HEK293 (cell line): ENCODE results near the gene FKBP10.

Experiments used
- BCL11A ChIP-seq: fragments of 450-650 bp; formaldehyde crosslinking; IDR thresholded peaks from 2 replicates; pipeline ENCODE4 v1.5.1; 2016; ENCODE audit warnings: low read depth, missing biosample characterization, missing genetic modification characterization
- EGR2 ChIP-seq: fragments of 450-650 bp; formaldehyde crosslinking; IDR thresholded peaks from 2 replicates; pipeline ENCODE4 v1.5.1; 2016; ENCODE audit warnings: low read depth, missing biosample characterization, missing genetic modification characterization
- INSM2 ChIP-seq: fragments of 450-650 bp; formaldehyde crosslinking; IDR thresholded peaks from 2 replicates; pipeline ENCODE4 v1.5.1; 2016; ENCODE audit warnings: missing biosample characterization, missing genetic modification characterization
- KLF10 ChIP-seq: fragments of 450-650 bp; IDR thresholded peaks from 2 replicates; pipeline ENCODE4 v1.5.1; 2018; ENCODE audit warnings: missing biosample characterization, mild to moderate bottlenecking, missing genetic modification characterization
- TRIM28 ChIP-seq: IDR thresholded peaks from 2 replicates; pipeline ENCODE4 v1.6.1; 2011; ENCODE audit warnings: low read length, control low read depth, borderline replicate concordance
- YY1 ChIP-seq: fragments of 450-650 bp; formaldehyde crosslinking; IDR thresholded peaks from 2 replicates; pipeline ENCODE4 v1.5.1; 2018; ENCODE audit warnings: missing biosample characterization, missing genetic modification characterization
- ZEB2 ChIP-seq: fragments of 450-650 bp; formaldehyde crosslinking; IDR thresholded peaks from 2 replicates; pipeline ENCODE4 v1.5.1; 2016; ENCODE audit warnings: missing biosample characterization, missing genetic modification characterization
- ZFP69B ChIP-seq: fragments of 450-650 bp; formaldehyde crosslinking; IDR thresholded peaks from 2 replicates; pipeline ENCODE4 v1.5.1; 2016; ENCODE audit warnings: missing biosample characterization, missing genetic modification characterization
- ZNF121 ChIP-seq: fragments of 450-650 bp; formaldehyde crosslinking; IDR thresholded peaks from 2 replicates; pipeline ENCODE4 v1.5.1; 2016; ENCODE audit warnings: missing biosample characterization, missing genetic modification characterization
- ZNF169 ChIP-seq: fragments of 450-650 bp; formaldehyde crosslinking; IDR thresholded peaks from 2 replicates; pipeline ENCODE4 v1.5.1; 2016; ENCODE audit warnings: missing biosample characterization, missing genetic modification characterization
- ZNF211 ChIP-seq: fragments of 450-650 bp; formaldehyde crosslinking; IDR thresholded peaks from 2 replicates; pipeline ENCODE4 v1.5.1; 2016; ENCODE audit warnings: low read depth, missing biosample characterization, missing genetic modification characterization
- ZNF221 ChIP-seq: fragments of 450-650 bp; formaldehyde crosslinking; IDR thresholded peaks from 2 replicates; pipeline ENCODE4 v1.5.1; 2017; ENCODE audit warnings: missing biosample characterization, missing genetic modification characterization, borderline replicate concordance
- ZNF37A ChIP-seq: fragments of 450-650 bp; IDR thresholded peaks from 2 replicates; pipeline ENCODE4 v1.5.1; 2018; ENCODE audit warnings: missing biosample characterization, missing genetic modification characterization
- ZNF394 ChIP-seq: fragments of 450-650 bp; formaldehyde crosslinking; IDR thresholded peaks from 2 replicates; pipeline ENCODE4 v1.5.1; 2016; ENCODE audit warnings: missing biosample characterization, missing genetic modification characterization, mild to moderate bottlenecking, moderate library complexity, borderline replicate concordance
- ZNF423 ChIP-seq: fragments of 450-650 bp; formaldehyde crosslinking; IDR thresholded peaks from 2 replicates; pipeline ENCODE4 v1.5.1; 2016; ENCODE audit warnings: missing biosample characterization, missing genetic modification characterization
- ZNF514 ChIP-seq: fragments of 450-650 bp; formaldehyde crosslinking; IDR thresholded peaks from 2 replicates; pipeline ENCODE4 v1.5.1; 2016; ENCODE audit warnings: missing biosample characterization, missing genetic modification characterization
- ZNF521 ChIP-seq: fragments of 450-650 bp; formaldehyde crosslinking; IDR thresholded peaks from 2 replicates; pipeline ENCODE4 v1.5.1; 2017; ENCODE audit warnings: missing biosample characterization, mild to moderate bottlenecking, missing genetic modification characterization
- ZNF560 ChIP-seq: fragments of 450-650 bp; formaldehyde crosslinking; IDR thresholded peaks from 2 replicates; pipeline ENCODE4 v1.5.1; 2017; ENCODE audit warnings: missing biosample characterization, missing genetic modification characterization, borderline replicate concordance
- ZNF621 ChIP-seq: fragments of 450-650 bp; formaldehyde crosslinking; IDR thresholded peaks from 2 replicates; pipeline ENCODE4 v1.5.1; 2017; ENCODE audit warnings: missing biosample characterization, missing genetic modification characterization
- ZNF660 ChIP-seq: fragments of 450-650 bp; IDR thresholded peaks from 2 replicates; pipeline ENCODE4 v1.5.1; 2018; ENCODE audit warnings: missing biosample characterization, mild to moderate bottlenecking, missing genetic modification characterization
- ZNF692 ChIP-seq: fragments of 450-650 bp; formaldehyde crosslinking; IDR thresholded peaks from 2 replicates; pipeline ENCODE4 v1.5.1; 2016; ENCODE audit warnings: missing biosample characterization, missing genetic modification characterization
- ZNF791 ChIP-seq: fragments of 450-650 bp; formaldehyde crosslinking; IDR thresholded peaks from 2 replicates; pipeline ENCODE4 v1.5.1; 2016; ENCODE audit warnings: missing biosample characterization, missing genetic modification characterization
- ZSCAN23 ChIP-seq: fragments of 450-650 bp; formaldehyde crosslinking; IDR thresholded peaks from 2 replicates; pipeline ENCODE4 v1.5.1; 2016; ENCODE audit warnings: missing biosample characterization, missing genetic modification characterization
- TF ChIP-seq, protein P1 (sequence below): fragments of 450-650 bp; formaldehyde crosslinking; IDR thresholded peaks from 2 replicates; pipeline ENCODE4 v1.5.1; 2016; ENCODE audit warnings: missing biosample characterization, missing genetic modification characterization
- TF ChIP-seq, protein P2 (sequence below): fragments of 450-650 bp; IDR thresholded peaks from 2 replicates; pipeline ENCODE4 v1.5.1; 2018; ENCODE audit warnings: missing biosample characterization, missing genetic modification characterization
- TF ChIP-seq, protein P3 (sequence below): fragments of 450-650 bp; formaldehyde crosslinking; IDR thresholded peaks from 2 replicates; pipeline ENCODE4 v1.5.1; 2016; ENCODE audit warnings: missing biosample characterization, missing genetic modification characterization
- TF ChIP-seq, protein P4 (sequence below): fragments of 450-650 bp; formaldehyde crosslinking; conservative IDR thresholded peaks from 2 replicates; pipeline ENCODE4 v1.5.1; 2016; ENCODE audit warnings: low read depth, missing biosample characterization, missing genetic modification characterization
- TF ChIP-seq, protein P5 (sequence below): fragments of 450-650 bp; formaldehyde crosslinking; IDR thresholded peaks from 2 replicates; pipeline ENCODE4 v1.5.1; 2016; ENCODE audit warnings: missing biosample characterization, missing genetic modification characterization

Gene FKBP10

DNA sequence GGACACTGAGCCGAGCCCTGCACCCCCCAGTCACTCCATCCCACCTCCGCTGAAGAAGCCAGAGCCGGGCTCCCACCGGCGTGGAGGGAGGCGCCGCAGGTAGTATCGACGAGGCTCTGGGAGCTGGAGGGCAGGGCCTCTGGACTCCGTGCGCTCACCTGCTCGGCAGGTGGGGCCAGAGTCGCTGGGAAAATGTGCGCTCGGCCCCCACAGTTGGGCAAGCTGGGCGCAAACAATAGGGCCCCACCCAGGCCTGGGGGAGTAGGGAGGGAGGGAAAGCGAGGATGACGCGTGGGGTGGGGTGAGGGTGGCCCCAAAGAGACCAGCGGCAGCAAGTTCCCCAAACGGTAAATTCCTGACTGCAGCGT is 27.0 kb upstream of the FKBP10 start (continued):
- TF ChIP-seq ZNF560 (tag by site-specific recombination) (no peak), ZEB2 (tag by site-specific recombination) (peak; percentile 57), ZNF394 (tag by site-specific recombination) (no peak), ZNF221 (tag by site-specific recombination) (no peak), ZSCAN23 (tag by site-specific recombination) (no peak), ZNF211 (tag by site-specific recombination) (no peak), ZNF521 (tag by site-specific recombination) (no peak), ZNF660 (no peak), ZNF121 (tag by site-specific recombination) (no peak), ZFP69B (tag by site-specific recombination) (peak; percentile 74), ZNF423 (no peak), ZNF692 (tag by site-specific recombination) (peak; percentile 60; the same call in 1 of the 2 replicates), ZNF514 (tag by site-specific recombination) (no peak), ZNF37A (tag by site-specific recombination) (no peak), KLF10 (tag by site-specific recombination) (no peak), BCL11A (tag by site-specific recombination) (peak; percentile 10; the same call in 1 of the 2 replicates), INSM2 (tag by site-specific recombination) (peak; percentile 31; the same call in 1 of the 2 replicates), ZNF169 (tag by site-specific recombination) (no peak), ZNF791 (tag by site-specific recombination) (no peak), ZNF621 (tag by site-specific recombination) (no peak), TRIM28 (no peak), EGR2 (peak; percentile 39), YY1 (no peak)
- TF ChIP-seq, protein P1, sequence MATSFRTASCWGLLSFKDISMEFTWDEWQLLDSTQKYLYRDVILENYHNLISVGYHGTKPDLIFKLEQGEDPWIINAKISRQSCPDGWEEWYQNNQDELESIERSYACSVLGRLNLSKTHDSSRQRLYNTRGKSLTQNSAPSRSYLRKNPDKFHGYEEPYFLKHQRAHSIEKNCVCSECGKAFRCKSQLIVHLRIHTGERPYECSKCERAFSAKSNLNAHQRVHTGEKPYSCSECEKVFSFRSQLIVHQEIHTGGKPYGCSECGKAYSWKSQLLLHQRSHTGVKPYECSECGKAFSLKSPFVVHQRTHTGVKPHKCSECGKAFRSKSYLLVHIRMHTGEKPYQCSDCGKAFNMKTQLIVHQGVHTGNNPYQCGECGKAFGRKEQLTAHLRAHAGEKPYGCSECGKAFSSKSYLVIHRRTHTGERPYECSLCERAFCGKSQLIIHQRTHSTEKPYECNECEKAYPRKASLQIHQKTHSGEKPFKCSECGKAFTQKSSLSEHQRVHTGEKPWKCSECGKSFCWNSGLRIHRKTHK (tag by site-specific recombination), result no peak
- TF ChIP-seq, protein P2, sequence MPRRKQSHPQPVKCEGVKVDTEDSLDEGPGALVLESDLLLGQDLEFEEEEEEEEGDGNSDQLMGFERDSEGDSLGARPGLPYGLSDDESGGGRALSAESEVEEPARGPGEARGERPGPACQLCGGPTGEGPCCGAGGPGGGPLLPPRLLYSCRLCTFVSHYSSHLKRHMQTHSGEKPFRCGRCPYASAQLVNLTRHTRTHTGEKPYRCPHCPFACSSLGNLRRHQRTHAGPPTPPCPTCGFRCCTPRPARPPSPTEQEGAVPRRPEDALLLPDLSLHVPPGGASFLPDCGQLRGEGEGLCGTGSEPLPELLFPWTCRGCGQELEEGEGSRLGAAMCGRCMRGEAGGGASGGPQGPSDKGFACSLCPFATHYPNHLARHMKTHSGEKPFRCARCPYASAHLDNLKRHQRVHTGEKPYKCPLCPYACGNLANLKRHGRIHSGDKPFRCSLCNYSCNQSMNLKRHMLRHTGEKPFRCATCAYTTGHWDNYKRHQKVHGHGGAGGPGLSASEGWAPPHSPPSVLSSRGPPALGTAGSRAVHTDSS (tag by site-specific recombination), result no peak
- TF ChIP-seq, protein P3, sequence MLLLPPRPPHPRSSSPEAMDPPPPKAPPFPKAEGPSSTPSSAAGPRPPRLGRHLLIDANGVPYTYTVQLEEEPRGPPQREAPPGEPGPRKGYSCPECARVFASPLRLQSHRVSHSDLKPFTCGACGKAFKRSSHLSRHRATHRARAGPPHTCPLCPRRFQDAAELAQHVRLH (tag by site-specific recombination), result no peak
- TF ChIP-seq, protein P4, sequence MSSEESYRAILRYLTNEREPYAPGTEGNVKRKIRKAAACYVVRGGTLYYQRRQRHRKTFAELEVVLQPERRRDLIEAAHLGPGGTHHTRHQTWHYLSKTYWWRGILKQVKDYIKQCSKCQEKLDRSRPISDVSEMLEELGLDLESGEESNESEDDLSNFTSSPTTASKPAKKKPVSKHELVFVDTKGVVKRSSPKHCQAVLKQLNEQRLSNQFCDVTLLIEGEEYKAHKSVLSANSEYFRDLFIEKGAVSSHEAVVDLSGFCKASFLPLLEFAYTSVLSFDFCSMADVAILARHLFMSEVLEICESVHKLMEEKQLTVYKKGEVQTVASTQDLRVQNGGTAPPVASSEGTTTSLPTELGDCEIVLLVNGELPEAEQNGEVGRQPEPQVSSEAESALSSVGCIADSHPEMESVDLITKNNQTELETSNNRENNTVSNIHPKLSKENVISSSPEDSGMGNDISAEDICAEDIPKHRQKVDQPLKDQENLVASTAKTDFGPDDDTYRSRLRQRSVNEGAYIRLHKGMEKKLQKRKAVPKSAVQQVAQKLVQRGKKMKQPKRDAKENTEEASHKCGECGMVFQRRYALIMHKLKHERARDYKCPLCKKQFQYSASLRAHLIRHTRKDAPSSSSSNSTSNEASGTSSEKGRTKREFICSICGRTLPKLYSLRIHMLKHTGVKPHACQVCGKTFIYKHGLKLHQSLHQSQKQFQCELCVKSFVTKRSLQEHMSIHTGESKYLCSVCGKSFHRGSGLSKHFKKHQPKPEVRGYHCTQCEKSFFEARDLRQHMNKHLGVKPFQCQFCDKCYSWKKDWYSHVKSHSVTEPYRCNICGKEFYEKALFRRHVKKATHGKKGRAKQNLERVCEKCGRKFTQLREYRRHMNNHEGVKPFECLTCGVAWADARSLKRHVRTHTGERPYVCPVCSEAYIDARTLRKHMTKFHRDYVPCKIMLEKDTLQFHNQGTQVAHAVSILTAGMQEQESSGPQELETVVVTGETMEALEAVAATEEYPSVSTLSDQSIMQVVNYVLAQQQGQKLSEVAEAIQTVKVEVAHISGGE (tag by site-specific recombination), result no peak
- TF ChIP-seq, protein P5, sequence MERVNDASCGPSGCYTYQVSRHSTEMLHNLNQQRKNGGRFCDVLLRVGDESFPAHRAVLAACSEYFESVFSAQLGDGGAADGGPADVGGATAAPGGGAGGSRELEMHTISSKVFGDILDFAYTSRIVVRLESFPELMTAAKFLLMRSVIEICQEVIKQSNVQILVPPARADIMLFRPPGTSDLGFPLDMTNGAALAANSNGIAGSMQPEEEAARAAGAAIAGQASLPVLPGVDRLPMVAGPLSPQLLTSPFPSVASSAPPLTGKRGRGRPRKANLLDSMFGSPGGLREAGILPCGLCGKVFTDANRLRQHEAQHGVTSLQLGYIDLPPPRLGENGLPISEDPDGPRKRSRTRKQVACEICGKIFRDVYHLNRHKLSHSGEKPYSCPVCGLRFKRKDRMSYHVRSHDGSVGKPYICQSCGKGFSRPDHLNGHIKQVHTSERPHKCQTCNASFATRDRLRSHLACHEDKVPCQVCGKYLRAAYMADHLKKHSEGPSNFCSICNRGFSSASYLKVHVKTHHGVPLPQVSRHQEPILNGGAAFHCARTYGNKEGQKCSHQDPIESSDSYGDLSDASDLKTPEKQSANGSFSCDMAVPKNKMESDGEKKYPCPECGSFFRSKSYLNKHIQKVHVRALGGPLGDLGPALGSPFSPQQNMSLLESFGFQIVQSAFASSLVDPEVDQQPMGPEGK (tag by site-specific recombination), result peak; percentile 61; the same call in 1 of the 2 replicates
